Suppressor macrophage (primary cell): ENCODE data around the gene SKAP2.

Experiments used
- DNase-seq, 4 experiments: peaks; one replicate each; pipeline ENCODE4 v3.0.0-alpha.2; 2020 to 2022
- total RNA-seq, 17 experiments: gene quantifications; one replicate each; lab custom pipeline; 2026; ENCODE audit warnings: mixed read lengths in 6 of 17, inconsistent platforms in 3 of 17; lab: John Stamatoyannopoulos, UW

SKAP2 gene
- total RNA-seq = 44.4 to 335 (median 221) reads per million in 17 experiments

- peak; percentile 100 for DNase-seq
These were observed at the start of gene SKAP2 for GRCh38 chr7:26864309-26865093. Gene SKAP2, minus strand, starts transcription at chr7:26864590. Its CDS starts 161 bp downstream, at chr7:26864429.

GRCh38 chr7:26912933-26913536 is 48.6 kb upstream of the SKAP2 start:
- peak in 2 of 4 experiments; percentile 57 to 60 for DNase-seq

GRCh38 chr7:26912338-26912737 is 47.9 kb upstream of the SKAP2 start:
- DNase-seq = peak; percentile 34 to 80 (median 54)

- DNase-seq = peak; percentile 49 to 79 (median 68)
These were observed 45.8 kb upstream of the SKAP2 start for GRCh38 chr7:26910221-26910620.

- peak; percentile 32 to 76 (median 66) for DNase-seq
These were observed 35.9 kb upstream of the SKAP2 start for GRCh38 chr7:26900251-26900650.

- DNase-seq = no peak
These were observed 35.1 kb upstream of the SKAP2 start for GRCh38 chr7:26899519-26899918.

GRCh38 chr7:26898891-26899290 is 34.5 kb upstream of the SKAP2 start:
- DNase-seq = peak; percentile 40 to 72 (median 62)

- no peak for DNase-seq
These were observed 33.5 kb upstream of the SKAP2 start for GRCh38 chr7:26897928-26898327.

- DNase-seq = no peak
These were observed 27.3 kb upstream of the SKAP2 start for GRCh38 chr7:26891400-26892350.

GRCh38 chr7:26880852-26881251 is 16.5 kb upstream of the SKAP2 start:
- DNase-seq = no peak

- DNase-seq = no peak
These were observed 15.3 kb upstream of the SKAP2 start for GRCh38 chr7:26879671-26880070.

GRCh38 chr7:26868841-26869495 is 4.6 kb upstream of the SKAP2 start:
- DNase-seq = no peak

GRCh38 chr7:26865094-26865388 is 651 bp upstream of the SKAP2 start:
- DNase-seq = peak in 1 of 4 experiments; percentile 83

GRCh38 chr7:26863518-26864308 is 677 bp downstream of the SKAP2 start:
- DNase-seq = peak; percentile 27 to 74 (median 52)

- peak in 1 of 4 experiments; percentile 14 for DNase-seq
These were observed 1.6 kb downstream of the SKAP2 start for GRCh38 chr7:26862834-26863233.

GRCh38 chr7:26861050-26861449 is 3.3 kb downstream of the SKAP2 start:
- peak in 2 of 4 experiments; percentile 19 to 38 for DNase-seq

GRCh38 chr7:26860361-26860760 is 4.0 kb downstream of the SKAP2 start:
- no peak for DNase-seq

GRCh38 chr7:26859720-26860119 is 4.7 kb downstream of the SKAP2 start:
- no peak for DNase-seq

GRCh38 chr7:26858735-26859134 is 5.7 kb downstream of the SKAP2 start:
- DNase-seq = no peak

- no peak for DNase-seq
These were observed 6.1 kb downstream of the SKAP2 start for GRCh38 chr7:26858241-26858715.

- peak in 3 of 4 experiments; percentile 48 to 59 (median 52) for DNase-seq
These were observed 6.7 kb downstream of the SKAP2 start for GRCh38 chr7:26857506-26858240.
